Panc1 (cell line): ENCODE results near the gene ADH5. TPM values are rescaled to one million over a fixed set of nuclear protein-coding genes. Genes with fewer than 3 reads are reported as not detected.

ENCODE experiments used
- ATAC-seq: fragments of 200-7000 bp; cut with Tn5 transposase; 2 replicates; pipeline ENCODE4 v1.9.1; 2020; ENCODE audit warnings: mild to moderate bottlenecking, moderate library complexity
- BruUV-seq: library from RNA; stranded (reverse); fragments of 400-500 nt; replicated peaks from 2 replicates; lab custom pipeline; 2021; lab: Mats Ljungman, UMichigan
- CTCF ChIA-PET: fragments of 300-600 bp; sonication (Branson Sonifier 250); formaldehyde crosslinking; loops from one replicate; lab custom pipeline; 2022; ENCODE audit warnings: antibody characterized with exemption; lab: Charles Lee
- POLR2A ChIA-PET: fragments of 300-600 bp; sonication (Branson Sonifier 250); formaldehyde crosslinking; loops from one replicate; lab custom pipeline; 2022; ENCODE audit warnings: antibody characterized with exemption; lab: Charles Lee
- DNase-seq: peaks from one replicate; pipeline ENCODE4 v3.0.0-alpha.2; 2010; ENCODE audit warnings: low read depth, low spot score
- H3K27ac ChIP-seq: 2 replicates; pipeline ENCODE4 v1.5.1; 2011; ENCODE audit warnings: mild to moderate bottlenecking, low read length, inconsistent platforms
- H3K27me3 ChIP-seq: fragments of 200-500 bp; sonication (Bioruptor generic); 2 replicates; pipeline ENCODE4 v1.6.0; 2014; ENCODE audit warnings: low read length, inconsistent platforms; ENCODE audit not compliant: control insufficient read depth, insufficient read depth
- H3K36me3 ChIP-seq: fragments of 200-500 bp; sonication (Bioruptor generic); 2 replicates; pipeline ENCODE4 v1.5.1; 2014; ENCODE audit warnings: inconsistent platforms, mild to moderate bottlenecking, low read length, moderate library complexity; ENCODE audit not compliant: control insufficient read depth, insufficient read depth
- H3K4me1 ChIP-seq: 2 replicates; pipeline ENCODE4 v1.5.1; 2011; ENCODE audit warnings: inconsistent platforms, mild to moderate bottlenecking, low read length, moderate library complexity; ENCODE audit not compliant: control insufficient read depth, insufficient read depth
- H3K4me3 ChIP-seq, 2 experiments: 2 replicates each; pipeline ENCODE4 v1.5.1; 2011 to 2012; ENCODE audit warnings: low read depth in 2 of 2, low read length in 2 of 2, mild to moderate bottlenecking in 2 of 2, inconsistent platforms in 1 of 2, moderate library complexity in 1 of 2
- H3K9me3 ChIP-seq: fragments of 200-500 bp; sonication (Bioruptor generic); 2 replicates; pipeline ENCODE4 v1.5.1; 2014; ENCODE audit warnings: low read depth, mild to moderate bottlenecking, inconsistent platforms, low read length, moderate library complexity; ENCODE audit not compliant: control insufficient read depth, insufficient read depth
- CTCF ChIP-seq: fragments of 450-650 bp; IDR thresholded peaks from 2 replicates; pipeline ENCODE4 v1.5.1; 2017; ENCODE audit warnings: mild to moderate bottlenecking
- POLR2AphosphoS5 ChIP-seq: IDR thresholded peaks from 2 replicates; pipeline ENCODE4 v1.6.1; 2012; ENCODE audit warnings: mild to moderate bottlenecking, low read depth, low read length, moderate library complexity
- REST ChIP-seq, 2 experiments: IDR thresholded peaks; 2 replicates each; pipeline ENCODE4 v1.6.1; 2011 to 2012; ENCODE audit warnings: low read depth in 2 of 2, control low read depth in 1 of 2, low read length in 1 of 2, mild to moderate bottlenecking in 1 of 2, moderate library complexity in 1 of 2; ENCODE audit not compliant: insufficient read depth in 1 of 2
- SIN3A ChIP-seq: IDR thresholded peaks from 2 replicates; pipeline ENCODE4 v1.6.1; 2012; ENCODE audit warnings: low read depth, mild to moderate bottlenecking, low read length, moderate library complexity, borderline replicate concordance; ENCODE audit not compliant: insufficient read depth
- TCF7L2 ChIP-seq: IDR thresholded peaks from 2 replicates; pipeline ENCODE4 v1.6.1; 2011; ENCODE audit warnings: mild to moderate bottlenecking, low read depth, low read length, inconsistent platforms
- in situ Hi-C: cut with HindIII; loops from 2 replicates; pipeline ENCODE4 v1.10.0; 2016; ENCODE audit warnings: low sequenced_read_pairs, low pct_unique_long_range_greater_than_20kb
- intact Hi-C: fragments of 100-400 bp; cut with micrococcal nuclease; formaldehyde crosslinking; loops from one replicate; pipeline ENCODE4 v1.10.0; 2022; ENCODE audit not compliant: unreplicated experiment
- total RNA-seq: library from RNA; stranded (reverse); gene quantifications from one replicate; pipeline ENCODE4 v1.2.1, GENCODE V29; 2021; ENCODE audit not compliant: unreplicated experiment

Gene ADH5
- total RNA-seq, 1 experiment from 2014 or later, result 117 TPM

GRCh38 chr4:99088023-99088449 lies 552 bp downstream of the ADH5 start:
- CTCF ChIA-PET, result interaction anchor here (1.5 kb wide), 1 partner anchor 32 kb away, joined by 3 read pairs; no protein-coding TSS in a partner anchor
- intact Hi-C loops, result no loop called here

DNA sequence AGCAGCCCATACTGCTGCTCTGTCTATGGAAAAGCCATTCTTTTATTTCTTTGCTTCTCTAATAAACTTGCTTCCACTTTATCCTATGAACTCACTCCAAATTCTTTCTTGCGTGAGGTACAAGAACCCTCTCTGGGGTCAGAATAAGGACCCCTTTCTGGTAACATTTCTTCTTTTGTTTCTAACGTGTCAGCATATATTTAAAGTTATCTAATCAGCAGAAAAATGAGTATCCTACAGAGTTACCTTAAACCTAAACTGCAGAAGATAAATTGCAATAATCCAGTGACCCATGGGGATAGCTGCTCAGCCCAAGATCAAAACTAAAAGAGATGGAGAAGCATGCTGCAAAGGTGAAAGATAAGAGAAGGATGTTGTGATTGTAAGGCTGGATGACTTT lies 4.0 kb downstream of the ADH5 start:
- Histone ChIP-seq H3K4me1 (peaks cover 4% of the 10 kb centered on the region; the same call in 1 of the 2 replicates), H3K9me3 (no peaks in the 10 kb centered on the region), H3K4me3 (no peak overlapping the region), H3K27me3 (no peaks in the 10 kb centered on the region), H3K27ac (no peak overlapping the region), H3K36me3 (peaks cover 5% of the 10 kb centered on the region)
- in situ Hi-C loops, result no loop called here
- DNase-seq (no peak), ATAC-seq (no peak)
- intact Hi-C loops, result no loop called here
- POLR2A ChIA-PET, result no interaction called here
- TF ChIP-seq POLR2AphosphoS5, result no peak
- no peak for TF ChIP-seq TCF7L2
- TF ChIP-seq SIN3A, result no peak
- TF ChIP-seq CTCF, result no peak
- TF ChIP-seq REST (IDR thresholded peaks at IDR 0.05; ENCODE audit: insufficient read depth in 1 of 2, low read depth in 2 of 2, low read length in 1 of 2), result no peak
- CTCF ChIA-PET, result no interaction called here
- BruUV-seq, result no TSS peak

More at GRCh38 chr4:99088023-99088449, 552 bp downstream of the ADH5 start:
- DNase-seq (no peak), ATAC-seq (peak; percentile 58)
- TSS peak; percentile 89 for BruUV-seq
- TF ChIP-seq POLR2AphosphoS5 (no peak), SIN3A (no peak), REST (IDR thresholded peaks at IDR 0.05; ENCODE audit: insufficient read depth in 1 of 2, low read depth in 2 of 2, low read length in 1 of 2) (no peak), TCF7L2 (no peak), CTCF (no peak)
- peaks cover 15% of the 10 kb centered on the region for H3K4me1 ChIP-seq
- peak overlapping the region; percentile 90 for H3K27ac ChIP-seq
- no peaks in the 10 kb centered on the region for H3K9me3 ChIP-seq
- no peaks in the 10 kb centered on the region for H3K27me3 ChIP-seq
- in situ Hi-C loops, result no loop called here
- no peaks in the 10 kb centered on the region; the same call in none of the 2 replicates for H3K36me3 ChIP-seq
- POLR2A ChIA-PET, result interaction anchor here (0.6 kb wide), 1 partner anchor 287 kb away, joined by 3 read pairs; no protein-coding TSS in a partner anchor
- H3K4me3 ChIP-seq, result peak overlapping the region; percentile 55 to 98
